ENCODE measurements around the gene SLC29A4.
"Not testable (repeated sequence)": the region's sequence is repeated elsewhere in the genome, so short reads cannot be mapped to it uniquely, and the experiment has no call there.

DNA sequence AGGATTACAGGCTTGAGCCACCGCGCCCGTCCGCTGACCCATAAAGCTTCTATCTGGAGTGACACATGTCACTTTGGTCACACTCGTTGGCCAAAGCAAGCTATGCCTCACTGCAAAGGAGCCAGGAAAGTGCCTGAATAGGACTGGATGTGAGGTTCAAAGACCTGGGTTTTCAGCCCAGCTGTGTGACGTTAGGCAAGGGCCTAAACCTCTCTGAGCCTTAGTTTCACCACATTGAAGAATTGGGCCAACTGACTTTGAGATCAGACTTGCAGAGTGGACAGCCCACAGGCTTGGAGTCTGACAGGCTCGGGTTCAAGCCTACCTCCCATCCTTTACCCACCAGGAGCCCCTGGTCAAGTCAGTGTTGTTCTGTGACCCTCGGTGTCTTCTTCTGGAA, 5.8 kb downstream of the SLC29A4 start:
- TF ChIP-seq POLR2A (IDR thresholded peaks at IDR 0.05), result not testable (repeated sequence)
- TF ChIP-seq, protein P1, sequence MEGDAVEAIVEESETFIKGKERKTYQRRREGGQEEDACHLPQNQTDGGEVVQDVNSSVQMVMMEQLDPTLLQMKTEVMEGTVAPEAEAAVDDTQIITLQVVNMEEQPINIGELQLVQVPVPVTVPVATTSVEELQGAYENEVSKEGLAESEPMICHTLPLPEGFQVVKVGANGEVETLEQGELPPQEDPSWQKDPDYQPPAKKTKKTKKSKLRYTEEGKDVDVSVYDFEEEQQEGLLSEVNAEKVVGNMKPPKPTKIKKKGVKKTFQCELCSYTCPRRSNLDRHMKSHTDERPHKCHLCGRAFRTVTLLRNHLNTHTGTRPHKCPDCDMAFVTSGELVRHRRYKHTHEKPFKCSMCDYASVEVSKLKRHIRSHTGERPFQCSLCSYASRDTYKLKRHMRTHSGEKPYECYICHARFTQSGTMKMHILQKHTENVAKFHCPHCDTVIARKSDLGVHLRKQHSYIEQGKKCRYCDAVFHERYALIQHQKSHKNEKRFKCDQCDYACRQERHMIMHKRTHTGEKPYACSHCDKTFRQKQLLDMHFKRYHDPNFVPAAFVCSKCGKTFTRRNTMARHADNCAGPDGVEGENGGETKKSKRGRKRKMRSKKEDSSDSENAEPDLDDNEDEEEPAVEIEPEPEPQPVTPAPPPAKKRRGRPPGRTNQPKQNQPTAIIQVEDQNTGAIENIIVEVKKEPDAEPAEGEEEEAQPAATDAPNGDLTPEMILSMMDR (IDR thresholded peaks at IDR 0.05), result not testable (repeated sequence)

Measured in adrenal gland (tissue), 5 donors.